GM06990 (cell line): ENCODE data around the gene VSTM4.

Experiments
- DNase-seq: peaks from one replicate; pipeline ENCODE4 v3.0.0-alpha.2; 2011; ENCODE audit not compliant: insufficient read length; ENCODE audit errors: extremely low read depth
- H3K27me3 ChIP-seq: replicated peaks from 2 replicates; pipeline ENCODE4 v1.6.0; 2011; ENCODE audit warnings: low read length; ENCODE audit not compliant: control insufficient read depth, insufficient read depth
- H3K36me3 ChIP-seq: 2 replicates; pipeline ENCODE4 v1.5.1; 2011; ENCODE audit warnings: low read length; ENCODE audit not compliant: control insufficient read depth, insufficient read depth
- H3K4me3 ChIP-seq: replicated peaks from 2 replicates; pipeline ENCODE4 v1.5.1; 2011; ENCODE audit warnings: low read depth, mild to moderate bottlenecking, control low read depth, low read length
- TF ChIP-seq, protein P1 (sequence below): IDR thresholded peaks from 2 replicates; pipeline ENCODE4 v1.5.1; 2011; ENCODE audit warnings: low read length, control low read depth, mild to moderate bottlenecking, inconsistent platforms; ENCODE audit not compliant: insufficient read depth, poor library complexity, severe bottlenecking

VSTM4 gene

DNA sequence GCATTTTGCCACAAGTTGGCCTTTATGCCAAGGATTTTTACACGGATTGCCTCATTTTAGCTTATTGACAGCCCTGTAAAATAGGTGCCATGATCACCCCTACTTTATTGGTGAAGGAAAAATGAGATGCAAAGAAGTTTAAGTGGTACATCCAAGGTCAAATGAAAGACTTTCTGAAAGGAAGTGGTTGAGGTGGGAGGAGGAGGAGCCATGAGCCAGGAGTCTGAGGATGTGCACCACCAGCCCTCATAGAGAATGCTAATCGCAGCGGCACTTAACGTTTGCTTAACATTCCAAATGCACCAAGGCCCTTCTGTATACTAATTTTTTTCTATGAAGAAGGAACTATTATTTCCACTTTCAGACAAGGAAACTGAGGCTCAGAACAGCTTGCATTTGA, 144.7 kb downstream of the VSTM4 start:
- peaks cover 28% of the 10 kb centered on the region for H3K36me3 ChIP-seq

DNA sequence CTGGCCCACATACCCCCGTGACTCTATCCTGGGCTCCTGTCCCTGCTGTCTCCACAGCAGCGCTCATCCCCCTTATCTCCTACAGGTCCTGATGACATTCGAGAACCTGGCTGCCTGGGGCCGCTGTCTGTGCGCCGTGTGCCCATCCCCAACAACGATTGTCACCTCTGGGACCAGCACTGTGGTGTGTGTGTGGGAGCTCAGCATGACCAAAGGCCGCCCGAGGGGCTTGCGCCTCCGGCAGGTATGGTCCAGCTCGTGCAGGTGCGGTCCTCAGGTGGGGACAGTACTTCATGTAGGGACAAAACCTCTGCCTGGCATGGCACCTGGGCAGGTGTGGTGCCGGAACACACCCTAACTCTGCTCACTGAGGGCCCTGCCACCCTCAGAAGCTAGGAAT, 145.3 kb downstream of the VSTM4 start:
- no peaks in the 10 kb centered on the region for H3K27me3 ChIP-seq
- H3K4me3 ChIP-seq: no peak overlapping the region
- peaks cover 27% of the 10 kb centered on the region for H3K36me3 ChIP-seq
- DNase-seq: no peak
- TF ChIP-seq, protein P1, sequence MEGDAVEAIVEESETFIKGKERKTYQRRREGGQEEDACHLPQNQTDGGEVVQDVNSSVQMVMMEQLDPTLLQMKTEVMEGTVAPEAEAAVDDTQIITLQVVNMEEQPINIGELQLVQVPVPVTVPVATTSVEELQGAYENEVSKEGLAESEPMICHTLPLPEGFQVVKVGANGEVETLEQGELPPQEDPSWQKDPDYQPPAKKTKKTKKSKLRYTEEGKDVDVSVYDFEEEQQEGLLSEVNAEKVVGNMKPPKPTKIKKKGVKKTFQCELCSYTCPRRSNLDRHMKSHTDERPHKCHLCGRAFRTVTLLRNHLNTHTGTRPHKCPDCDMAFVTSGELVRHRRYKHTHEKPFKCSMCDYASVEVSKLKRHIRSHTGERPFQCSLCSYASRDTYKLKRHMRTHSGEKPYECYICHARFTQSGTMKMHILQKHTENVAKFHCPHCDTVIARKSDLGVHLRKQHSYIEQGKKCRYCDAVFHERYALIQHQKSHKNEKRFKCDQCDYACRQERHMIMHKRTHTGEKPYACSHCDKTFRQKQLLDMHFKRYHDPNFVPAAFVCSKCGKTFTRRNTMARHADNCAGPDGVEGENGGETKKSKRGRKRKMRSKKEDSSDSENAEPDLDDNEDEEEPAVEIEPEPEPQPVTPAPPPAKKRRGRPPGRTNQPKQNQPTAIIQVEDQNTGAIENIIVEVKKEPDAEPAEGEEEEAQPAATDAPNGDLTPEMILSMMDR: no peak

More for the DNA sequence above, 144.7 kb downstream of the VSTM4 start:
- H3K27me3 ChIP-seq: no peaks in the 10 kb centered on the region
- TF ChIP-seq, protein P1: no peak
- no peak overlapping the region for H3K4me3 ChIP-seq
- no peak for DNase-seq

DNA sequence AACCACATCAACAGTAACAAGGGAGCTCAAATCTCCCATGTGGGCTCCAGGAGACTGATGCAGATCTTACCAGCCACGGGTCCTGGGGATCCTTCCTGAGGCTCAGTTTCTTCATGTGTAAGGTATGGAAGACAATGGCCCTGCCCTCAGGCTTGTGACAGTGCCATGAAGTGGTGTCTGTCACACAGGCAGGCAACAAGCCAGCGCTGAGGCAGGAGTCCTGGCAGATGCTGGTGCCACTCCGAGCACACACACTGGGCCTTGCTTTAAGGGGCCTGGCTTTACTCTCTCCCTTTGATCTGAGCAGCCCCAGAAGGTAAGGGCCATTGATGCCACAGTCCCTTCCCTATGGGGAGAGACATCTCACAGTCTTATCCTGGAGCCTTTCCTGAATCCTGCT, 147.3 kb downstream of the VSTM4 start:
- Histone ChIP-seq H3K27me3 (no peaks in the 10 kb centered on the region), H3K36me3 (peaks cover 32% of the 10 kb centered on the region), H3K4me3 (no peak overlapping the region)
- TF ChIP-seq, protein P1: no peak
- DNase-seq: no peak

DNA sequence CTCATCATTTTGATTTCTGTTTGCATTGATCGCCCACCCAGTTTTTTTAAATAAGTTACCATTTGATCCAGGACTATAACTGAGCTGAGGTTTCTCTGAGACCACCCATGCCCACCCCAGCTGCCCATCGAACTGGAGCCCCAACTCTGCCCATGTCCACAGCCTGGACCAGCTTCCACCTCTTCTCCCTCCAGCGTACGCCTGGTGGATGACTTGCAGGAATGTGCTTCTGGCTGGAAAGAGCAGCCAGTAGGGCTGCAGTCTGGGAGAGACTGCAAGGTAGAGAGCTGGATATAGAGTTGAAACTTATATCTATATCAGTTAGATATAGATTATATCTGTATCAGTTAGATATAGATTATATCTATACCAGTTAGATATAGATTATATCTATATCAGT, 149.9 kb downstream of the VSTM4 start:
- Histone ChIP-seq H3K27me3 (no peaks in the 10 kb centered on the region), H3K36me3 (peaks cover 39% of the 10 kb centered on the region), H3K4me3 (no peak overlapping the region)
- TF ChIP-seq, protein P1: no peak
- DNase-seq: no peak
